CD4-positive, alpha-beta T cell treated with Interleukin-6 for 4 hours (primary cell): ENCODE results near the gene GJB5.
"Not testable (repeated sequence)": the region's sequence is repeated elsewhere in the genome, so short reads cannot be mapped to it uniquely, and the experiment has no call there.

Experiments used
- DNase-seq: peaks from one replicate; pipeline ENCODE4 v3.0.0-alpha.2; 2020; ENCODE audit warnings: mixed read lengths

The GJB5 gene

DNA sequence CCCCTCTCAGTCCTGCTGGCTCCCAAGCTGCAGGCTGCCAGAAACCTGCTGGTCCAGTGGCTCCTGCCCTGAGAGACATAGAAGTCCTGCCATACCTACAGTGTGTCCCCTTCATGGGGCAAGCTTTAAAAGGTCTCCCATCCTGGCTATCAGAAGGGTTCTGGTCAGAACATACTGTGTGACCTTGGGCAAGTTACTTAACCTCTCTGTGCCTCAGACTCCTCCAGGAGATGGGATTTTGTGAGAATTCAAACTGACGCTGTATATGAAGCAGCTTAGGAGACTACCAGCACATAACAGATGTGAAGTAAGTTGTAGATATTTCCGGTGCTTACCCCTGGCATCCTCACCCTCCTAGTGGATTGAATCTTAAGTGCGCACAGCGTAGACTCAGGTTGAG, 8.7 kb upstream of the GJB5 start:
- DNase-seq: no peak

DNA sequence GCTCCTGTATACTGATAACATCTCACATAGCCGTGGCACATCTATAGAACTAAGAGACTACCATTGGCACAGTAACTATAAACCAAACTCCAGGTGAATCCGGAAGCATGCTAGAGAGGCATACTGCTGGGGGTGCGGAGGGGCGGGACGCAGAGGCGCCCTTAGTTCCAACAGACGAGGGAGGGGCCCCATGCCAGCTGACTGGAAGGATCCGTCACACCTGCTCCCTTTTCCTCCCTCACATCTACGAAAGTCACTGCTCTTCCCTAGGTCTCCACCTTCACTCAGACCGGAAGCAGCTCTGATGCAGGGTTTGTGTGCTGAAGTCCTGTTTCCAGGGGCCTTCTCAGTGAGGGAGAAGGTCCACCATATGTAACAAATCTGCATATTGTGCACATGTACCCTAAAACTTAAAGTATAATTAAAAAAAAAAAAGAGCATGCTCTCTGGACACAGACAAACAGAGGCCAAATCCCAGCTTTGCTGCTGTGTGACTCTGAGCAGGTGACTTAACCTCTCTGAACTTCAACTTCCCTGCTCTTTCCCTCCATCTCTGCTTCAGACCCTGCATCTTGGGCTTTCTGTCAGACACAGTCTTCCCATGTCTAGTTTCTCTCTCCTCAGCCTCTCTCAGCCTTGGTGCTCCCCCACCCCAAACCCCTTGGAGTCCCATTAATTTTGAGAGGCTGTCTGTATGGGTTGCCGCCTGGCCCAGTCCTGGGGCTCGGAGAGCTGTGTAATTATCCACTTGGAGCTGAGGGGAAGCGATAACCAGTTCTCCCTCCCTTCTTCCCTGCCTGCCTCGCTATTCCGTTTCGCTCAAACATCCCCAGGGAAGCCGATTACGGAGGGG, 7.8 kb upstream of the GJB5 start:
- DNase-seq: no peak

DNA sequence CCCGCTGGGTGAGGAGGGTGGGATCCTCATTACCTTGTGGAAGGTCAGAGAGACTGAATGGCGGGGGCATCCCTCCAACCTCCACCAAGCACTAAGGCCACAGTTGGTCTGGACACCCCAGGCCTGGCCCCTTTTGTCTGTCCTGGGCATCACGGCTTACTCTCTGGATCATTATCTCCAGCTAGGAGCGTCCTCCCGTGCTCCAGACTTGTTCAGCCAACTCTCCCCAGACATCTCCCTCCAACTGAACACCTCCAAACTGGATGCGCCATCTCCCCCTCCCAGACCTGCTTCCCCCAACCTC, 7.3 kb upstream of the GJB5 start:
- DNase-seq: no peak

DNA sequence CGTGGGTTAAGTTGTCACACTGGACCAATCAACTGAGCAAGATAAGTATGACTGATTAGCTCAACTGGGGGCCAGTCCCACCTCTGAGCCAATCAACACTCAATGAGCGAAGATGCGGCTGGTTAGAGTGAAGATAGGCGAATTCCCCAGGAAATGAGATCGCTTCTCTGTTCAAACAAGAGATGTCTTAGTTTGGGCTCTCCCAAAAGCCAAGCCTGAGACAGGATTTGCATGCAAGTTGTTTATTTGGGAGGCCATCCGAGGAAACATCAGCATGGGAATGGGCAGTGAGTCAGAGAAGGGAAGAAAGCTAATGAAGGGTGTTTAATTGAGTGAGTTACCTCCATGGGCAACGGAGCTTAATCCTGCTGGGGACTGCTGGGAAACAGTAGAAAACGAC, 4.9 kb upstream of the GJB5 start:
- DNase-seq: no peak

DNA sequence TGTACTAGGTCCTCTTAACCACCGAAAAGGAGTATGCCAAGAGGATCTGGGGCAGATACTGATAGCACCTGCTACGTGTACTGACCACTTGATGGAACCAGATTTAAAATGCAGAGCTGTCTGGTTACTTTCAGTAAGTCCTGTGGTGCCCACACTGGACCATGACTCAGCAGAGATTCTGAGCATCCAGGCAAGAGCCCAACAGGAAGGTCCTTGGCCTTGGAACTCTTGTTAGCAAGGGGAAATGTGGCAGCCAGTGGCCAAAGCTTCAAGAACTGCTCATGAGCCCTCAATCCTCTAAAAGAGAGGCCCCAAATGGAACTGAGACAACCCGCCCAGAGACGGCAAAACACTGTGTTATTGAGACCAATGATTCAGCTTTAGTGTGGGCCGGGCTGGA, 4.2 kb upstream of the GJB5 start:
- no peak for DNase-seq

DNA sequence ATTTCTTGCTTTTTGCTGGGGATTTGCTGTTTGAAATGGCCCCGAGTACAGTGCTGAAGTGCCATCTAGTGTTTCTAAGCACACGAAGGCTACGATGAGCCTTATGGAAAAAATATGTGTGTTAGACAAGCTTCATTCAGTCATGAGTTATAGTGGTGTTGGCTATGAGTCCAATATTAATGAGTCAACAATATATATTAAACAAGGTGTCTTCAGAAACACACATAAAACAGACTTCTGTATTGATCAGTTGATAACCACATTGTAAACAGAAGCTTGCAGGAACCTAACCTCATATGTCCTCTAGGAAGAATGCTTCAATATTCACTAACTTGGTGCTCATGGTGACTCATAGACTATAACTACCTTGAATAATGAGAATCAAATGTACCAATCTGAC, 1.7 kb upstream of the GJB5 start:
- DNase-seq: no peak

DNA sequence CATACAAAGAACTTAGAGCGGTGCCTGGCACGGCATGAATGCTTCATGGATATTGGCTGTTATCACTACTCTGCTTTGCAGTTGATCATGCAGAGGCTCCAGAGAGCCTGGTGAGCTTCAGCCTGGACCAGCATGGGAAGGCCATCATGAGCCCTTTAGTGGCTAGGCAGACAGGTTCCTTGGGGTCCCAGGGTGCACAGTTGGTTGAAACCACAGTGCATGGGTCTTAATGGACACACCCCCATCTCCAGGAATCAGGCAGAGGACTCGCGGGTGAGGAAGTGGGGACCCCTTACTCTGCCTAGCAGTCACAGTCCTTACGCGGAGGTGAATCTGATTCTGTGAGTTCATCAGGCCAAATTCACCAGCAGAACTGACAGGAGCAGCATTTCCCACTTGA, 1.1 kb downstream of the GJB5 start:
- no peak for DNase-seq

DNA sequence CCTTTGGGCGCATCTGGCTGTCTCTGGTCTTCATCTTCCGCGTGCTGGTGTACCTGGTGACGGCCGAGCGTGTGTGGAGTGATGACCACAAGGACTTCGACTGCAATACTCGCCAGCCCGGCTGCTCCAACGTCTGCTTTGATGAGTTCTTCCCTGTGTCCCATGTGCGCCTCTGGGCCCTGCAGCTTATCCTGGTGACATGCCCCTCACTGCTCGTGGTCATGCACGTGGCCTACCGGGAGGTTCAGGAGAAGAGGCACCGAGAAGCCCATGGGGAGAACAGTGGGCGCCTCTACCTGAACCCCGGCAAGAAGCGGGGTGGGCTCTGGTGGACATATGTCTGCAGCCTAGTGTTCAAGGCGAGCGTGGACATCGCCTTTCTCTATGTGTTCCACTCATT, 2.5 kb downstream of the GJB5 start:
- no peak for DNase-seq

DNA sequence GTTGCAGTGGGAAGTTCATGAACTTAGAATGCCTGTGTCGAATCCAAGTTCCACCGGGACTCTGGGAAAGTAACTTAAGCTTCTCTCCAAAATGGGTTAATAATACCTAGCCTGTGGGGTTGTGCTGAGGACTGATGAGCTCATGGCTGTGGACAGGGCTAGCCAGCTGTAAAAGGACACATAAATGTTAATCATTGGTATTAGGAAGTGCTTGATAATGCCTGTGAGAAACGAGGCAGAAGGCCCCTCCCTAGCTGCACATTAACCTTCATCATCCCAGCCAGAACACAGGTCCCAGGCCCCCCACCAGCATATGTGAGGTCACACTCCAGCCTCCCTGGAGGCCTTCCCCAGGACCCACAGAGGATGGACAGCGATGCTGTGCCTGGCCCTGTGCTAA, 3.9 kb downstream of the GJB5 start:
- no peak for DNase-seq

DNA sequence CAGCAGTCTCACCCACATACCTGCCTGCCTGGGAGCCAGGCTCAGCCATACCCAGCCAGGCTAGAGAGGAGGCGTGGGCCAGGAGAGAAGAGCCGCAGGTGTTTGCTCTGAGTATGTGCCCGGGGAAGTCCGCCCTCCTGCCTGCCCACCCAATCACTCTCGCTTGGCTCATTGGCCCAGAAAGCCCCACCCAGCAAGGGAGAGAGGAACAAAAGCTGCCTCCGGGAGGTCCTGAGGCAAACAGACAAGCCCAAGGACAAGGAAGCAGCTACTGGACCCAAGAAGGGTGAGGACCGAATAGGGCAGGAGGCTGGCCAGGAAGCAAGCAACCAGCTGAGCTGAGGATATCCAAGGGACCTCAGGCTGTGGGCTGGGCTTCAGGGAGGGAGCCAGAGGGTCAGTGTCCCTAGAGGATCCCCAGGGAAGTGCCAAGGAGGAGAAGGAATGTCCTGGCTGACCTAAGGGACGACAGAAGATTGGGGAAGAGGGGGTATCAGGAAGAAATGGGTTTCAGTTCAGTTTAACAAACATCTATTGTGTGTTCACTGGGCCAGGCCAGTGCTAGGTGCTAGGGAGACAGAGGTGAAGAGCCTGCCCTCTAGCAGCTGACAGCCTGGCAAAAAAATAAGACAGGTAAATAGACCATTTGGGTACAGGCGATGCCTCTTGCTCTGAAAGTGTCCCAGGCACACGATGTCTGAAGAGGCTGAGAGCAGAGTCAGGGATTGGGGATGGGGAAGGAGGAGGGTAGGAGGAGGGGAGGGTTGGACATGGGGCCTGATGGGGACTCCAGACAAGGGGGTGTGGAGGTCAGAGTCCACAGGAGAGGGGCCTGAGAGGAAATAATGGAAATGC, 4.9 kb downstream of the GJB5 start, which contains the start of gene GJB4:
Gene GJB4 (plus strand): TSS at position 238 of the 855 bp plus-strand sequence. CDS start 1,515 bp downstream, outside the sequence.
- no peak for DNase-seq

DNA sequence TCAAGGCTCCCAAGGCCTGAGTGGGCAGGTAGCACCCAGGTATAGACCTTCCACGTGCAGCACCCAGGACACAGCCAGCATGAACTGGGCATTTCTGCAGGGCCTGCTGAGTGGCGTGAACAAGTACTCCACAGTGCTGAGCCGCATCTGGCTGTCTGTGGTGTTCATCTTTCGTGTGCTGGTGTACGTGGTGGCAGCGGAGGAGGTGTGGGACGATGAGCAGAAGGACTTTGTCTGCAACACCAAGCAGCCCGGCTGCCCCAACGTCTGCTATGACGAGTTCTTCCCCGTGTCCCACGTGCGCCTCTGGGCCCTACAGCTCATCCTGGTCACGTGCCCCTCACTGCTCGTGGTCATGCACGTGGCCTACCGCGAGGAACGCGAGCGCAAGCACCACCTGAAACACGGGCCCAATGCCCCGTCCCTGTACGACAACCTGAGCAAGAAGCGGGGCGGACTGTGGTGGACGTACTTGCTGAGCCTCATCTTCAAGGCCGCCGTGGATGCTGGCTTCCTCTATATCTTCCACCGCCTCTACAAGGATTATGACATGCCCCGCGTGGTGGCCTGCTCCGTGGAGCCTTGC, 6.4 kb downstream of the GJB5 start:
- DNase-seq: no peak

DNA sequence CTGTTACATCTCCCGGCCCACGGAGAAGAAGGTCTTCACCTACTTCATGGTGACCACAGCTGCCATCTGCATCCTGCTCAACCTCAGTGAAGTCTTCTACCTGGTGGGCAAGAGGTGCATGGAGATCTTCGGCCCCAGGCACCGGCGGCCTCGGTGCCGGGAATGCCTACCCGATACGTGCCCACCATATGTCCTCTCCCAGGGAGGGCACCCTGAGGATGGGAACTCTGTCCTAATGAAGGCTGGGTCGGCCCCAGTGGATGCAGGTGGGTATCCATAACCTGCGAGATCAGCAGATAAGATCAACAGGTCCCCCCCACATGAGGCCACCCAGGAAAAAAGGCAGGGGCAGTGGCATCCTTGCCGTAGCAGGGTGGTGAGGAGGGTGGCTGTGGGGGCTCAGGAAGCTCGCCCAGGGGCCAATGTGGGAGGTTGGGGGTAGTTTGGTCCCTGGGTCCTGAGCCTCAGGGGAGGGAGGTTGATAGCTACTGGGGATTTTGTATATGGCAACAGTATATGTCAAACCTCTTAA, 7.0 kb downstream of the GJB5 start:
- DNase-seq: no peak

DNA sequence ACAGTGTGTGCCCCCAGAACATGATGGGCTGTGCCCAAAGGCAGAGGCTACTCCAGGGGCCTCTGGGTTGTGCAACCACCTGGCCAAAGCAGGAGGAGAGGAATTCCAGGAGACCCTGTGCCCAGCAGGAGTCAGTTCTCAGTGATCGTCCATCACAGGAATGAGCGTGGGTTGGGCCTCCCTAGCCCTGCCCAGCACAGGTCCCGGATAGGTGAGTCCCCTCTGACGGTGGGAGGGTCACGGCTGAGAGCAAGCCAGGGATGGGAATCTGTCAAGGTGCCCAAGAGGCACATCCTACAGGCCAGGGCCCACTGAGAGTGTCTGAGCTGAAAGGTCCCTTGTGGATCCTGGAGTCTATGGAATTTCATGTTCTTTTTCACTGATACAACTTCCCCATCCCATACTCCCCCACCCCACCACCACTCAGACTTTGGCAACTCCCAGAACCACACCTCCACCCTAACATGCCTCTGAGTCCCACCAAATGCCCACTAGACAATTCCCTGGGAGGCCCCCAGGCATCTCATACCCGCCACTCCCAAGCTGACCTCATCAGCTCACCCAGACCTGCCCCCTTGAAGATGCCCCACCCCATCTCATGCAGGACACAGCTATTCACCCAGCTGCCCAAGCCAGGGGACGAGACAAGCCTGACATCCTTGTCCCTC, 7.8 kb downstream of the GJB5 start:
- DNase-seq: no peak

DNA sequence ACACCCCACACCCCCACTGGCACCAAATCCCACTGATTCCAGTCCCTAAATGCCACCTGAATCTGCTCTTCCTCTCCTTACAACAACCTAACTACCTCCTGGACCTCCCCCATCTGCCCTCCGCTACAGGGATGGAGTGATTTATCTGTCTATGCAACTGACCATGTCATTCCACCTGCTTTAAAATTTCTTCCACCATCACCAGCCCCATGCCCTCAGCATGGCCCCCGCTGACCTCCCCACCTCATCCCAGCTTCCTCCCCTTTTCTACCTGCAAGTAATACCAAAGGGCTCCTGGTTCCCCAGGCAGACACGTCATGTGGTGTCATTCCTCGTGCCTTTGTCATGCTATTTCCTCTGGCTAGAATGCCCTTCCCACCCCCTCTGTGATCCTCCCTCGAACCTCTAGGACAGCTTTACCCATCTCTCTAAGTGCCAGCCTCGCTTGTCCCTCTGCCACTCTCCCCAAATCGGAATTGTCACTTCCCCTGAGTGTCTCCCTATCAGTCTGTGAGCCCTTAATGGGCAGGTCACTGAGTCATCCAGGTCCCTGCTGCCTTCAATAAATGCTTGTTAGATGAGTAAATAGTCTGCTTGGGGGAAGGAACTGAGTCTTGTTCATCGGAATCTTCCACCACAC, 8.4 kb downstream of the GJB5 start:
- no peak for DNase-seq

DNA sequence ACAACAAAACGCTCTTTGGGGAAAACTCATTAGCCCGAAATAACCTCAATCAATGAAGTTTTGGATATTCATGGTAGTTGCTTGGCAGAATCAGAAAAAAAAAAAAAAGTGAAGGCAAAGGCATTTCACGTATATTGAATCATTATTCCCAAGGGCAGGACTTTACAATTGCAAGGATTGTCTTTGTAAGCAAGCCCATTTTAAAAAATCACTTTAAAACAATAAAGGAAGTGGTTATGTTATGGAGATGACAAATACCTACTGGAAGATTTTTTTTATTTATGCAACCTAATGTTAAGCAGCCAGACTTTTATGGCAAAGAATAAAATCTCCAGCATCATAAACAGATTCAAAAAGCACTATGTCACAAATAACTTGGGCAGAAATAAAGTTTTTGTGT, 14.0 kb downstream of the GJB5 start:
- no peak for DNase-seq

DNA sequence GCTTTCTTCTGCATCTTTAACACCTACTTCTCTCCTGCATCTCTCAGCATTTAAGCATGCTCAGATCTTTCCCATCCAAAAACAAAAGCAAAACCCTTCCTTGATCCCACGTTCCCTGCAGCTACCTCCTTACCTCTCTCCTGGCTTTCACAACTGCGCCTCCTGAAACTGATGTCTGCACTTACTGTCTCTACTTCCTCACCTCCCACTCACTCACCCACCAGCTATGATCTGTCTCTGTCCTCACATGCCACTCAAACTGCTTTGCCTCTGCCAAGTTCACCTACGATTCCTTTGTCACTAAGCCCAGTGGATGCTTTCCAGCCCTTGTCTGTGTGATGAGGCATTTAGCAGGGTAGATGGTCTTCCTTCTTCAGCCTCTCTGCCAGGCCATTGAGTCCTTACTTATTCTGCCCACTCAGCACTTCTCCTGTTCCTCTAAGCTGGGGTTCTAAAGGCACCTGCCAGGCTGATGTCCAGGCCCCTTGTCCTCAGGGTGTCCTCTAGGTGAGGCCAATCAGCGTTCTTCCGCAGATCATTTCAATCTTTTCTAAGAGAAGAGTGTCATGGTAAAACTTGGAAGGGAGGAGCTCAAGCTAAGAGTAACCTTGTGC, 16.2 kb downstream of the GJB5 start:
- no peak for DNase-seq

DNA sequence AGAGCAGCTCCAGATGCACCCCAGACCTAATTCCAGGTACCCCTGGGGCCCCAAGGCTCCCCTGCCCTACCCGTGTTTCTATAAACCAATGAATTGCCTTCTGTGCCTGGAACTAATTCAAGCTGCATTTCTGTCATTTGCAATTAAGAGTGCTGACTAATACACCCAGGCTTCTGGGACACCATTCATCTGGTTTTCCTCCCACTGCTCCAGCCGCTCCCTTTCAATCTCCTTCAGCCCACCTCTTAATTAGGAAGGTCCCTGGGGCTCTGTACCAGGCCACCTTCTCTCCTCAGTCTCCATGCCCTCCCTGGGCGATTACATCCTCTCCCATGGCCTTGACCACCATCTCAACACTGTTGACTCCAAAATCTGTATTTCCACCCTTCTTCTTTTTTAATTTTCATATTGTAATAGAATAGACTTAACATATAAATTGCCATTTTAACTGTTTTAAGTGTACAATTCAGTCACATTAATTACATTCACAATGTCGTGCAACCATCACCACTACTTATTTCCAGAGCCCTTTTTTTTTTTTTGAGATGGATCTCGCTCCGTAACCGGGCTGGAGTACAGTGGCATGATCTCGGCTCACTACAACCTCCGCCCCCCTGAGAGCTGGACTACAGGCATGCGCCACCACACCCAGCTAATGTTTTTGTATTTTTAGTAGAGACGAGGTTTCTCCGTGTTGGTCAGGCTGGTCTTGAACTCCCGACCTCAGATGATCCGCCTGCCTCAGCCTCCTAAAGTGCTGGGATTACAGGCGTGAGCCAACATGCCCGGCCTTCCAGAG, 16.9 kb downstream of the GJB5 start:
- no peak for DNase-seq

DNA sequence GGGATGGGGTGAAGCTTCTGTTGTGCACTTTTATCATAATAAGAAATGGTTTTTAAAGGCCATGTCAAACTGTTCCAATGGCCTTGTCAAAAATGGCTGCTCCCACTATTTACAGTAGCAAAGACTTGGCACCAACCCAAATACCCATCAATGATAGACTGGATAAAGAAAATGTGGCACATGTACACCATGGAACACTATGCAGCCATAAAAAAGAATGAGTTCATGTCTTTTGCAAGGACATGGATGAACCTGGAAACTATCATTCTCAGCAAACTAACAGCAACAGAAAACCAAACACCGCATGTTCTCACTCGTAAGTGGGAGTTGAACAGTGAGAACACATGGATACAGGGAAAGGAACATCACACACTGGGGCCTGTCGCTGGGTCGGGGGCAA, 18.3 kb downstream of the GJB5 start:
- not testable (repeated sequence) for DNase-seq

DNA sequence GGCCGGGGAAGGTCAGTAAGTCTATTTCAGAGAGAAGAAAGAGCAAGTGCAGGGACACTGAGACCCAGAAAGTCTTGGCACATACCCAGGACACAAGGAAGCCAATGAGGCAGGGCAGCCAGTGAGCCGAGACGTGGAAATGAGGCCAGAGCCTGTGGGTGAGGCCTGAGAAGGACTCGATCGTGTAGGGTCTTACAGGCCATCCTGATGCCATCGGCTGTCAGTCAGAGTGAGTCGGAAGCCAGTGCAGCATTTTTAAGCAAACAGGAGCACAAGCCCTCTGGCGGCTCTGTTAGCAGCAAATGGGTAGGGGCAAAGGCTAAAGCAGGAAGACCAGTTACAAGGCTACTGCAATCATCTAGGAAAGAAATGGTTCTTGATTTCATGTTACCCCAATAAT, 20.1 kb downstream of the GJB5 start:
- DNase-seq: no peak

DNA sequence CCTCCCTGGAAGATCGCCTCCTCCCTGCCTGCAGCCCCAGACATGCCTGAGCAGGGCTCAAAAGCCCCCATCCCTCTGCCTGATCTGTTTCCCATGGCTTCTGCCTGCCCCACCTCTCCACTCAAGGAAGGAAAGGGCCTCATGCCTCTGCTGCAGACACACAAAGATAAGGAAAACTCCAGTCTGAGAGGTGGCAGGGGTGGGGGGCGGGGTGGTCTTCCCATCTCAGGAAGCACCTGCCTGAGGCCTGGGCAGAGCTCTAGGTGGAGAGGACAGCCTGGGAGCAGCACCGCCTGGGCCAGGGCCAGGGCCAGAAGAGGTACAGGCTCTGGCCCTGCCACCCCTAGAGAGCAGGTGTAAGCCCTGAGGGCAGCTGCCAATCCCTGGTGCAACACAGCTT, 22.1 kb downstream of the GJB5 start:
- DNase-seq: no peak
